ENCODE measurements around the gene TXNDC5.
"Not testable (repeated sequence)": the region's sequence is repeated elsewhere in the genome, so short reads cannot be mapped to it uniquely, and the experiment has no call there.

Gene TXNDC5

DNA sequence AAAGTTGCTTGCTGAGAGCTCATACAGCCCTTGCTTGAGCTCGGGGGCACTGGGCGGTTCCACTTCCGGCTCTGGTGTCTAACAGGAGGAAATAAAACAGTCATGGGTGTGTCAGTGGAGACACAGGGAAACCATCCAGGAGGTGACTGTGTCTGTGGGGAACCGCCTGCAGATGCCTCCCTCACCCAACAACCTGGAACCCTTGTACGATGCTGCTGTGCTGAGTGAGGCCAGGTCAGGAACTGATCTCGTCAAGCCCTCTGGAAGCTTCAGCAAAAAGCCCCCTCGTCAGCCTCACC is 15.5 kb downstream of the TXNDC5 start:
- DNase-seq (ENCODE audit: low read depth), result no peak

- no peak for DNase-seq (ENCODE audit: low read depth)
Observed at GRCh38 chr6:7894262-7895124, 16.1 kb downstream of the TXNDC5 start.

GRCh38 chr6:7893342-7893741 is 17.2 kb downstream of the TXNDC5 start:
- DNase-seq (ENCODE audit: low read depth), result no peak

DNA sequence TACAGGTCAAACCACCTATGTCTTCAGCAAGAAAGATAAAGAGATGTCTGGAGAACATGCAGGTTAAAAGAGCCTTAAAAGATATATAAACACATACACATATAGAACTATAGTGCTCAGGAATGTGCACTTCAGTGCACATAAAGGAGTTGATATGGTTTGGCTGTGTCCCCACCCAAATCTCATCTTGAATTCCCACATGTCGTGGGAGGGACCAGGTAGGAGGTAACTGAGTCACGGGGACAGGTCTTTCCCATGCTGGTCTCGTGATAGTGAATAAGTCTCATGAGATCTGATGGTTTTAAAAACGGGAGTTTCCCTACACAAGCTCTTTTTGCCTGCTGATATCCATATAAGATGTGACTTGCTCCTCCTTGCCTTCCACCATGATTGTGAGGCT is 18.2 kb downstream of the TXNDC5 start:
- not testable (repeated sequence) for DNase-seq (ENCODE audit: low read depth)

- DNase-seq (ENCODE audit: low read depth), result no peak
Observed at GRCh38 chr6:7891078-7891872, 19.3 kb downstream of the TXNDC5 start.

DNA sequence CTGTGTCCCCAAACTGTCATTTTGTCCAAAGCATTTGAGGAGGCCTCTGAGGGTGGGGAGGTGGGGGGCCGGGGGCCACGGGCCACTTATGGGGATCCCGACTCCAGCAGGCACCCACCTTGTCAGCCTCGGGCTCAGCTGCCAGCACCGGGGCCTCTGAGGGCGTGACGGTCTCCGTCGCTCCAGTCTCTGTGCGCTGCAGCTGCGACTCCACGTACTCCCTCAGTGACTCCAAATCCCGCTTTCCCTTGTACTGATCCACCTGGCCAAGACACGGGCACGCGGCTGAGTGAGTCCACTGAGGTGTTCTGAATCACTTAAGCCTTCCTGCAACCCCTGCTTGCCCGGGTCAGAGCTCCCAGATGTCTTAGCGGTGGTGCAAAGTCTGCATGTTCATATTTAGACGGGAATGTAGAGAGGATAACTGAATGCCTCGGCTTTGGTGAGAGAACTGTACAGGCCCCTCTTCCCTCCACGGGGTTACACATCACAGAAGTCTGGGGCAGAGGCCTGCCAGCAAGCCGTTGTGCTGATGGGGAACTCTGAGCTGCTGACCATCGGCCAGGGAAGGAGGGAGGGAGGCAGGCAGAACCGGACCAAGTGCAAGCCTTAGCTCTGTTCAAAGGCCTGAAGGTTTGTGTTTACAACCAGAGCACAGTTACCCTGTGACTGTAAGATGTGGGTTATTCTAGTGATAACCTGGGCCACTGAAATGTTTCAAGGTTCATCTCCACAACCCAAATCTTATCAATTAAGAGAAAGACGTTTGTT is 21.8 kb downstream of the TXNDC5 start:
- DNase-seq (ENCODE audit: low read depth), result no peak

GRCh38 chr6:7887278-7887991 is 23.2 kb downstream of the TXNDC5 start:
- no peak for DNase-seq (ENCODE audit: low read depth)

- no peak for DNase-seq (ENCODE audit: low read depth)
Observed at GRCh38 chr6:7886132-7886531, 24.5 kb downstream of the TXNDC5 start.

GRCh38 chr6:7883381-7883780 is 27.2 kb downstream of the TXNDC5 start:
- no peak for DNase-seq (ENCODE audit: low read depth)

- no peak for DNase-seq (ENCODE audit: low read depth)
Observed at GRCh38 chr6:7882505-7883257, 27.9 kb downstream of the TXNDC5 start.

DNA sequence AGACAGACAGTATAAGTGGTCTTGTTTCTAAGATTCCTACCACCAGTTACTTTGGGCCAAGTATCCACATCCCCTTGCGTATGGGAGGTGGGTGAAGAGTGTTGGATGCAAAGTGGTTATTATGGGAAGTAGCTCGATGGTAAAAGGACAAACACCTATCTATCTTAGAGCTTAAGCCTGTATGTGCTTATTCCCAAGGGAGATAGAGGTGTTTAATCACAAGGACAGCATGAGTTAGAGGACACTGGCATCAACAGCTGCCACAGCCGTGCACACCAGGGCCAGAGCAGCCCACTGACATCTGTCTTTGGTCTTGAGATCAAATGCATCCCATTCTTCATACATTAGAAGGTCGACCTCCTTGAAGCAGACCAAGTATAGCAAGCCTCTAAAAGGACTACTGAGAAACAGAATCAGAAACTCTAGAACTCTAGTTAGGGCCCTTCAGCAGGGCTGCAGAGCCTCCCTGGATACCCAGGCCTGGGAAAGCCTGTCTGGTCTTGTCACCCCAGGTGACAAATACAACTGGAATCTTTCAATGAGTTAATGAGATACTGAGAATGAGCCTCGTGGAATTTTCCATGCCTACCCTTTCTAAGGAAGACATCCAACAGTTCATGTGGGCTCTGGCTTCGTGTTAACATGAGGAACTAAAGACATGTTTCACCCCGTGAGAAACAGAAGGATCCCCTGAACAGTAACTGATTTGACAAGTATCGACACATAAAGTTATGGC is 28.7 kb downstream of the TXNDC5 start:
- DNase-seq (ENCODE audit: low read depth), result no peak

GRCh38 chr6:7880718-7881107 is 29.9 kb downstream of the TXNDC5 start:
- no peak for DNase-seq (ENCODE audit: low read depth)

GRCh38 chr6:7879980-7880717 is 30.4 kb downstream of the TXNDC5 start:
- no peak for DNase-seq (ENCODE audit: low read depth)

- no peak for DNase-seq (ENCODE audit: low read depth)
Observed at GRCh38 chr6:7879579-7879978, 31.0 kb downstream of the TXNDC5 start.

- no peak for DNase-seq (ENCODE audit: low read depth)
Observed at GRCh38 chr6:7879043-7879442, 31.5 kb downstream of the TXNDC5 start.

DNA sequence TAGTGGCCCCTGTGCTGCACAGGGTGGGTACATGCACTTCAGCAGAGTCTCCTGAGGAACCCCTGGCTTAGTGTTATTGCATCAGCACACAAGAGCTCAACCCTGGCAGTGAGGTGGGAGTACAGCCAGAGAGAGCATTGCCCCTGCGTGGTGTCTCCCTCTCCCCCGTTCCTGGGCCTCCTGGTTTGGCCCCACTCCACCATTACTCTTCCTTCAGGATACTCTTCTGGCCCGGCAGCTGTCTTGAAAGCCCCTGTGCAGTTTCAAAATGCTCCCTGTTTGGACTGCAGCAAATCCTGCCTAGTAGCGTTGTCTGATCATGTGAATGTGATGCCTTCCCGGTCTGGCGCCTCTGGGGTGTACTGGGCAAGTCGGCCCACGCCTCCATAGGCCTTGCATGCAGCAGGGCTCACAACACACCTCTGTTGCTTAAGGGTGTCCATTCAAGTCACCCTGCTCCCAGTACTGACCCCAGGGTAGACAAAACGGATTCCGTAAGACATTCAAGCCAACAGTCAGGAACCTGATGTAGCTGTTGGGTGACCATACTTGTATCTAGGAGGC is 32.1 kb downstream of the TXNDC5 start:
- no peak for DNase-seq (ENCODE audit: low read depth)

DNA sequence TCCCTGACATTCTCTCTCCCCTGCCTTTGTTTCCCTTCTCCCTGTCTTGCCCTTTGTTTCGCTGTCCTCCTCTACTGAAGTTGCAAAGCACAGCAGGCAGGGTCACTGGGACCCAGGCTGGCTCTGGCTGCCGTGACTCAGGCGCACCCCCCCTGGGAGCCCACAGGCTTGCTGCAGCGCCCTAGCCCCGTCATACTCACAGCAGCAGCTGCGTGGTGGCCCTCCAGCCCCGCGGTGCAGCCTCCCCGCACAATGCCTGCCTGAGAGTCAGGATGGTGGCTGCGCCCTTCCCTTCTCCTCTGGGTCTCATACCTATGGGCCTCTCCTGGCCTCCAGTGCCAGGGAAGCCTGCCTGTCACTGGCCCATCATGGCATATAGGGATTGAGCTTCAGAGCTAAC is 41.7 kb downstream of the TXNDC5 start:
- no peak for DNase-seq (ENCODE audit: low read depth)

- DNase-seq (ENCODE audit: low read depth), result no peak
Observed at GRCh38 chr6:7866526-7866925, 44.1 kb downstream of the TXNDC5 start.

DNA sequence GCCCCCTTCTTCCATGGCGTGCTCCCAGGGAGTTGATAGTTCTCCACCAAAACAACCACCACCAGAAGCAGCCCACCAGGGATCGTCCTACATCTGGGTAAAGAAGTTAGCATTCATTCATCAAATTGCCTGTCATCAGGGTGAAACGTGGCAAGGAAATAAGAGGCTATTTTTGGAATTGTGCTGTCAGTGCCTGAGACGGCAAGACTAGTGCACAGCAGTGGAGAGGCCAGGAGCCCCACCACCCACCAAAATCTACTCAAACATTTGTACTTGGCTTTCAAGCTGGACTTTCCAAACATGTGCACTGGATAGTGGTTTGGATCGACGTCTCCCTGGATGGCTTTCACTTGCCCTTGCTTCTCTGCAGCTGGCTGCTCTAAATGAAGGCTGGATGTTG is 44.8 kb downstream of the TXNDC5 start:
- no peak for DNase-seq (ENCODE audit: low read depth)

DNA sequence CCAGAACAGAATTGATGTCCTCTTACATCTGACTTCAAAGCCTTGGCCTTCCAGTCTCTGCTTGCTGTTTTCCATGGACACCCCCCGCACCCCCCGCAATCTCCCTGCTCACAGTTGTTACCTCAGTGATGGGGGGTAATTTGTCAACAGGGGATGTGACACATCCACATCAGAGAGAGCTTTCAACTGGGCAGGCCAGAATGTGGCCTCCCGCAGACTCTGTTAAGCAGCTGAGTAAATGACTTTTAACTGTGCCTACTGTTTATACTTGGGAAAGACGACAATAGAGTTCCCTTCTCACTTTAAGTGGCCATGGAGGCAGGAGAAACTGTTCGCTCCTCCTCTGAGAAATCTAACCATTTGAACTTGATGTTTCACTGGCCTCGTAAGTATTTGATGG is 51.0 kb downstream of the TXNDC5 start:
- no peak for DNase-seq (ENCODE audit: low read depth)

All from HS-27A (cell line).